Suppressor macrophage (primary cell): ENCODE results near the gene LRRC59.
"Not testable (repeated sequence)": the region's sequence is repeated elsewhere in the genome, so short reads cannot be mapped to it uniquely, and the experiment has no call there.

Experiments used
- DNase-seq, 4 experiments: peaks; one replicate each; pipeline ENCODE4 v3.0.0-alpha.2; 2020 to 2022

The LRRC59 gene

GRCh38 chr17:50424246-50424995 is 27.1 kb upstream of the LRRC59 start:
- DNase-seq: peak in 2 of 4 experiments; percentile 5

GRCh38 chr17:50423553-50424159 is 26.3 kb upstream of the LRRC59 start:
- DNase-seq: peak; percentile 82 to 93 (median 86)

- DNase-seq: peak in 1 of 4 experiments; percentile 21
Measured at GRCh38 chr17:50422738-50423137, 25.4 kb upstream of the LRRC59 start.

- peak in 2 of 4 experiments; percentile 54 to 62 for DNase-seq
Measured at GRCh38 chr17:50421308-50422051, 24.2 kb upstream of the LRRC59 start.

GRCh38 chr17:50420419-50421112 is 23.2 kb upstream of the LRRC59 start:
- DNase-seq: peak in 1 of 4 experiments; percentile 4

- not testable (repeated sequence) for DNase-seq
Measured at GRCh38 chr17:50419577-50419976, 22.3 kb upstream of the LRRC59 start.

- DNase-seq: no peak
Measured at GRCh38 chr17:50414808-50415207, 17.5 kb upstream of the LRRC59 start.

GRCh38 chr17:50412188-50412732 is 14.9 kb upstream of the LRRC59 start:
- DNase-seq: no peak

- DNase-seq: no peak
Measured at GRCh38 chr17:50407921-50408320, 10.6 kb upstream of the LRRC59 start.

- DNase-seq: no peak
Measured at GRCh38 chr17:50406578-50406977, 9.3 kb upstream of the LRRC59 start.

- DNase-seq: not testable (repeated sequence)
Measured at GRCh38 chr17:50405351-50405750, 8.0 kb upstream of the LRRC59 start.

GRCh38 chr17:50399591-50399990 is 2.3 kb upstream of the LRRC59 start:
- DNase-seq: not testable (repeated sequence)

- DNase-seq: not testable (repeated sequence)
Measured at GRCh38 chr17:50398672-50399071, 1.3 kb upstream of the LRRC59 start.

GRCh38 chr17:50397919-50398285 is 579 bp upstream of the LRRC59 start:
- no peak for DNase-seq

- peak; percentile 61 to 77 (median 69) for DNase-seq
Measured at GRCh38 chr17:50396261-50397110, 837 bp downstream of the LRRC59 start.

- DNase-seq: peak in 2 of 4 experiments; percentile 11 to 20
Measured at GRCh38 chr17:50394711-50395110, 2.6 kb downstream of the LRRC59 start.

- DNase-seq: no peak
Measured at GRCh38 chr17:50393700-50394099, 3.6 kb downstream of the LRRC59 start.

- DNase-seq: no peak
Measured at GRCh38 chr17:50392621-50393020, 4.7 kb downstream of the LRRC59 start.

GRCh38 chr17:50389534-50389933 is 7.8 kb downstream of the LRRC59 start:
- no peak for DNase-seq

- DNase-seq: no peak
Measured at GRCh38 chr17:50388728-50389127, 8.6 kb downstream of the LRRC59 start.

GRCh38 chr17:50386510-50386909 is 10.8 kb downstream of the LRRC59 start:
- DNase-seq: no peak

- DNase-seq: no peak
Measured at GRCh38 chr17:50382931-50383330, 14.4 kb downstream of the LRRC59 start.
